KBM-7 (cell line): ENCODE results near the gene TMEM178B.
"Not testable (repeated sequence)": the region's sequence is repeated elsewhere in the genome, so short reads cannot be mapped to it uniquely, and the experiment has no call there.

Experiments
- DNase-seq: peaks from one replicate; pipeline ENCODE4 v3.0.0-alpha.2; 2015
- in situ Hi-C: fragments of 300-500 bp; cut with MboI; formaldehyde crosslinking; loops from 2 replicates; pipeline ENCODE4 v1.14.3; 2020; ENCODE audit warnings: low sequenced_read_pairs, low pct_unique_long_range_greater_than_20kb, mixed read lengths

Gene TMEM178B

DNA sequence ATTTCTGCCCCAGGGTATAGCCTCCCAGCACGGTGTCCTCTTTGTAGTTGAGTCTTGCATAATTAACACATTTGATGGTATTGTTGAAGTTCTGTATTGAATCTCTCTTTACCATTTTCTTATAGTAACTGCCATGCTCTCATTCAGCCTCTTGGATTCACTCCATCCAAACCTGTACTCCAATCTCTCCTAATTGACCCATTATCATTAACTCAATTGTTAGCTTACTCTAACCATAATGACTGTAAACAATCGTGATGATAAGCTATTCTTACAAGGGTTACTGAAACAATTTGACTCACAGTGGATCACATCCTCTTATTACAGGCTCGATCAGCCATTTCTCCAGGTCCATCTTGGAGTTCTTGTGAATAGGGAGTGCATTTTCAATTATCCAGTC lies 285.4 kb downstream of the TMEM178B start:
- in situ Hi-C loops: no loop called here
- no peak for DNase-seq

DNA sequence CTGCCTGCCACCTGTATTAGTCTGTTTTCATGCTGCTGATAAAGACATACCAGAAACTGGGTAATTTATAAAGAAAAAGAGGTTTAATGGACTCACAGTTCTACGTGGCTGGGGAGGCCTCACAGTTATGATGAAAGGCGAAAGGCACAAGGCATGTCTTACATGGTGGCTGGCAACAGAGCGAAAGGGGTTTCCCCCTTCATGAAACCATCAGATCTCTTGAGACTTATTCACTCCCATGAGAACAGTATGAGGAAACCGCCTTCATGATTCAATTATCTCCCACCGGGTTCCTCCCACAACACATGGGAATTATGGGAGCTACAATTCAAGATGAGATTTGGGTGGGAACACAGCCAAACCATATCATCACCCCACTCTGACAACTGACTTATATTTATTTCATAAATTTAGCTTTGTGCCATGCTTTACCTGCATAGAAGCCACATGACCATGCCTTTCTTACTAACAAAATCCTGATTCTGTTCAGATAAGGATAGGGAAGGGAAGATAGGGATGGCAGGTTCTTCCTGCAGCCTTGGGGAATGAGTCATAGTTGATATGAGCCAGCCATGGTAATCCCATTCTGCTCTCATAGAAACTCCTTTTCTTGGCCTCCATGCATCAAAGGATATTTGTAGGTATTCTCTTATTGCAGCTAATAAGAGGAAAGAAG lies 286.0 kb downstream of the TMEM178B start:
- DNase-seq: no peak
- in situ Hi-C loops: no loop called here

DNA sequence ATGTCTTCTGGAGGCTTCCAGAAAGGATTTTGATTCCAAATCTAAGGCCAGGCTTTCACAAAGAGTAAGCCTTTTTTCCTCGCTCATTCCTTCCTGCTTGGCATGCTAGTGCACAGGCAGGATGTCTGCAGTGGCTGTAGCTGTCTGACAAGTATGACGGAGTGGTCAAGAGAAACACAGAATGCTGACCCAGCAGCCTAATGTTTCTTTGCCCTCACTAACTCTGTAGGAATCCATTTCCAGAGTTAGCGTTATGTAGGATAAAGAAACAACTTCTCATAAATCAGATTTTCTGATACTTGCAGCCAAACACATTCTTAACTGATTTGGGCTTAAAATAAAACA lies 286.5 kb downstream of the TMEM178B start:
- no peak for DNase-seq
- in situ Hi-C loops: no loop called here

DNA sequence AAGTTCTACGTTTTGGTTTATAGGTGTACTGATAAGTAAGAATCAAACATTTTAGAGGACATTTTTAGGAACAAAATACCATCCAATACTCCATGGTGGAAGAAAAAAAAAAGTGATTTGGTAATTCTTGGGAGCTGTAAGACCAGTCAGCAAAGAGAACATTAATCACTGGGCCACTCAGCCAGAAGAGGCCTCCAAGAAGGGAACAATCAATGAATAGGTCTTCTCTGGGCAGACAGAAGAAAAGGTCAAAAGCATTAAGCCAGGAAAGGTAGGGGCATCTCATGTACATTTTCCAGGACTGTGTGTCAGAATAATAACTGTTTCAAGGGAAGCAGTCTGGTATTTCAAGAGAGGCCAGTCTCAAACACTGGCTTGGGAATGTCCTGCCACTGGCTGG lies 286.9 kb downstream of the TMEM178B start:
- DNase-seq: no peak
- in situ Hi-C loops: no loop called here

DNA sequence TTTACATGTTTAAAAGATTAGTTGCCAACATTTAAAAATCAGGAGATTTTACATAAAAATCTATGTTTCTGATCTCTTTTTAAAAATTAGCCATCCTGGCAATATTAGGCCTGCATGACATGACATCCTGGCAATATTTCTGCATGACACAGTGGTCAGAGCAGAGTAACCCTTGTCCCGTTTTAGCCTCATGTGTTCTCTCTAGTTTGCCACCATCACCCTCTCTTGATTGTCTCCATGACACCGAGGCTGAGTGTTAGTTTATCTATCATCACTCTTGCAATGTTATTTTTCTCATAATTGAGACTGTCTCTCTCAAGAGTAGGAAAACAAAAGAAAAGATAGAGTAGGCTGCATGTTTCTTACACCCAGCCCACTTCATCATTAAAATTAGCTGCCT lies 287.6 kb downstream of the TMEM178B start:
- in situ Hi-C loops: no loop called here
- no peak for DNase-seq

DNA sequence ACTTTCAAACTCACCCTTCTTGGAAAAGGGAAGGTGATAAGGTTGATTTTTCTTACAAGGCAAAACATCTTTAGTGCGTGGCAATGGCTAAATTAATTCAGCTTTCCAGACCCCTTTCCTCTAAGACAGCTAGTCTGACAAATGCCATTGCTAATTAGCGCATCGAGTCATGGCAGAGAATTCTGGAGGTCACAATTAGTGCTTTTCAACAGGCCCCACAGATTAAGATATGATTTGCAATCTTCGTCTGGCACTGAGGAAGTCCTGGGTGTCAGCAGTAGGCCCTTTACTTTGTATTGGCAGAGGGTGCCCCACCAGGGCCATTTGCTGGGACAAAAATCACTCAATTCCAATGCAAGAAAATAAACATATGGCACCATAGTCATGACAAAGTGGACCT lies 288.1 kb downstream of the TMEM178B start:
- in situ Hi-C loops: no loop called here
- no peak for DNase-seq

DNA sequence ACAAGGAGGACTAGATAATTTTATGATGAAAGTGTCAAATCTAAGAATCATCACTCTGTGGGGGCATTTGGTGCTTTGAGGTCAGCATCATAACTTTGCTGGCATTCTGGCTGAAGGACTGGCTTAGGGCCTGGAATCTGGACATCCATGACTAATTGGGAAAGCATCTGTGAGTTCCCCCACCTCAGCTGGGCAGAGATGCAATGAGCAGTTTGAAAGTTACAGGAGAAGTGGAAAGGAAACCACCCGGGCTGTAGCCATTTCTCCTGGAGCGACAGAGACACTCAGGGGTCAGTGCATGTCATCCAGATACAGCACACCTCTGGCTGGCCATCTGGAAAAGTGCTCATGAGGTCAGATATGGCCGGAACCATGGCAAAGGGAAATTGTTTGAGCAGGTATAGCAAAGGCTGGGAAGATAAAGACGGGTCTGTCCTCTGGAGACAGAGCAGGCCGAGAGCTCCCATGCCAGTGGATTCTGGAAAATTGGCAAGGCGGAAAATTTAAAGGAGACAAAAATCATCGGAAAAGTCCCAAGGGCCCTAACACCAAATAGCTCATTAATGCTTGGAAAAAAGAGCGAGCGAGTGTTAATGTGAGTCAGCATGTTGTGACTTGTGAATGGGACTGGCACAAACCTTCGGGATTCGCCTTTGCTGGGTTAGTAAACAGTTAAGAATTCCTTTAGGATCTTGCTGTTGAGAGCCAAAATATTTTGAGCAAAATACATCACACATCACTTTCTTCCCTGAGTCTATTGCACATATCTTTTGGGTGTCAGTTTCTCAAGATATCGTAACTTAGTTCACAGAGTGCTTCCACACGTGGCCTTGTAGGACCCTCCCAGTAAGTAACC lies 288.9 kb downstream of the TMEM178B start:
- in situ Hi-C loops: no loop called here

DNA sequence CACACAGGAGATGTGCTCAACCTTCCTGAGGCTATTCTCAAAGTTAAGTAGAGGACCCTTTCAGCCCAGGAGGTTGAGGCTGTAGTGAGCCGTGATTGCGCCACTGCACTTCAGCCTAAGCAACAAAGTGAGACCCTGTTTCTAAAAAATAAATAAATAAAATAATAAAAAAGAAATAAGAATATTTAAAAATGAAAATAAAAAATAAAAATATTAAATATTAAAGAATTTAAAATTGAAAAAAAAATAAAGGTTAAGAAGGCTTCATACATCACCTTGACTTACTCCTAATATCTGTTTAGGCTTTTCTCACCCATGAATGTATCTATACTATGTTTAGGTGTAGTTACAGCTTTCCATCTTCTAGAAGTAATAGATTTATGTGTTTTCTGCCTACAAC lies 289.9 kb downstream of the TMEM178B start:
- in situ Hi-C loops: no loop called here

More for the DNA sequence above, 288.9 kb downstream of the TMEM178B start:
- DNase-seq: no peak

DNA sequence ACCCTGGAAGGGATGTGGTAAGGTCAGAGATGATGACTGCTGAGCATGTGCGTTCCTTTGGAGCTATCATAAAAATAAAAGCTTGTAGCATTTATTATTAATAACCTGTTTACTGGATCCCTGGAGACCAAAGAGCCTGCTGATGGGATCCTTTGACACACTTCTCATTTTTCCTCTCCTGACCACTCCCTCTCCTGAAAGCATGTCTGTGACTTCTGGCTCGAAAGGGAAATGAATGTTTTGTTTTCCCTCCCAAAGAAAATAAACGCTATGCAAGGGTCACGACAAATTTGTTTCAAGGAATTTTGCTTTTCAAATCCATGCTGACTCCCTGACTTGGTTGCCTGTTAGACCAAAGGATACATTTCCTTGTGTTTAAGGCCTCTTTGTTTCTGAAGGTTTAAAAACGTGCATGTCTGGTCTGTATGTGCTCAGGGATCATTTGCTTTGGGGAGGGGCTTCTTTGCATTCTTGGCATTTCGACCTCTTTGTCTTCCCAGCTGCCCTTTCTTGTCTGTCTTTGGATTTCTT lies 292.3 kb downstream of the TMEM178B start:
- in situ Hi-C loops: no loop called here
- DNase-seq: no peak

More for the DNA sequence above, 289.9 kb downstream of the TMEM178B start:
- DNase-seq: no peak

DNA sequence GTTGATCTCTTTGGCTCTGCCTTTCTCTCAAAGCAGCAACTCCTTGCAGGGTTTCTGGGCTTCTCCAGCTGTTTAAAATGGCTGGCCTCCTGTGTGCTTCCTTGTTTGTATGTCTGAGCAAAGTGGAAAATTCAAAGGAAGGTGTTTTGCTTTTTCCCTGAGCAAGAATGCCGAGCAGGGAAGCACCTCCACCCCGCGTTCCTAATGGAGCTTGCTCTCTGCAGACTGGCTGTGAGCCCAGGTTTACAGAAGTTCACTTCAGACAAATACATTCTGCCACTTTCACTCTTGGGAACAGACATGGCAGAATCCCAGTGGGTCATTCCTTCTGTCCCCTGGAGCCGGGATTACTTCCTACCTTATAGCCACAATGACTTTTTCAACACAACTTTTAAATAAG lies 295.6 kb downstream of the TMEM178B start:
- no peak for DNase-seq
- in situ Hi-C loops: no loop called here

DNA sequence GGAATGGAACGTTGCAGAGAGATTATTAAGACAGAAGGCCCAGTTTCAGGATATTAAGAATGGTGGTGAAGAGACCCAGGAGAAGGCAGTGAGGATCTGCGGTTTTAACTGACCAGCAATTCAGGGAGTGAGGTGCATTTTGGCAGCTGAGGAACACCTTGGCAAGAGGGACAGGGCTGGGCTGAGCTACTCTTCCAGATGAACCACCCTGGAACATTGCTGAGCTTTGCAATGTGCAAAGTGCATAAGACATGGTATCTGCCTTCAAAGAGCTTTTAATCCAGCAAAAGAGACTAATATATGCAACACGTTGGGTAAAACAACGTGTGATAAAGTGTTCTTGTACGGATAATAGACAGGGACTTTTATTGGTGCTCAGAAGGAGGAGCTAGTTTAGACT lies 296.3 kb downstream of the TMEM178B start:
- no peak for DNase-seq
- in situ Hi-C loops: no loop called here

DNA sequence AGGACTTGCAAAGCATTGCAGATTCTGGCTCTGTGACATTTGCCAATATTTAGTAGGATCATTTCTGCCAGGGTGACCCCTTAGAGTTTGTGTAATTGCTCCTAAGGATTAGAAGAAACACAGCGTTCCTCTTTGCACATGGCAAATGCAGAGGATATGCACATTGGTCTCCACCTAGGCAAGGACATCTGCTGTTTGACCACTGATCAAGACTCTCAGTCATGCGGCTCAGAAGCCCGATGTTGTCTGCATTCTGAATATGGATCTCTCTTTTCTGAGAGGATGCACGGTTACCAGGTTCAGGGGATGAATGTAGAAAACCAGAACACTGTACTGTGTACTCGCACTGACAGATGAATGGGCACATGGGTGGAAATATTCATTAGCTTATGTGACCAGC lies 296.8 kb downstream of the TMEM178B start:
- DNase-seq: no peak
- in situ Hi-C loops: no loop called here

DNA sequence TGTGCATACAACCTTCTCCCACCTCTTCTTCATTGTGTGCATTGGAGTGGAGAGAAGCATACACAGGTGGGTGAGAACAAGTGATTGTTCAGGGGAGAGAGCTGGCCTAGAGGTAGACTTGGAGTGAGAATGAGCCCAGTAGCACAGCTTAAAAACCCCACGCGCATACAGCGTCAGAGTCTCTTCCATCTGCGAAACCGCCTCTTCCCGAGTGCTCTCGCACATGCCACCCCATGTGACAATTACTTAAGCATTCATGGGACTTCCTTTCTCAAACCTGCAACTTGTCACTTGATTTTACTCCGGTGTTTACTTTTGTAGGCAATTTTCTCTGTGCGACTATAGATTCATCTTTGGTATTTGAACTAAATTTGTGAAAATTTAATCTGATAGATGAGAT lies 300.6 kb downstream of the TMEM178B start:
- in situ Hi-C loops: no loop called here
- no peak for DNase-seq

DNA sequence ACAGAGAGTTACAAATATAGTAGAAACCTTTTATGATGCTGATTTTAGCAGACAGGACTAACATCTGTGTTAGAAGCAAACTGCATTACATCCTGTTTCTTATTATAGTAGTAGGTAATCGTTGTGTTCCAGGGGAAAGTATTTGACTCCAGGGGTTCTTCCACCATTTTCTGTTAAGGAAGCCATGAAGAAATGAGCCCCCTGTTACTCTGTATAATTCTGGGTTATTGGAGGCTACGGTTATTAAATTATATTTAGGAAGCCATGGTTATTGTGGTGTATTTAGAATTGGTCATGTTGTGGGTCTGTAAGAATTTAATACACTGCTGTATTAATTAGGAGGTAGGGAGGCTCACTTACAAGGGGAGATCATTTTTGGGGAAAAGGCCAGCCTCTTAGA lies 301.6 kb downstream of the TMEM178B start:
- DNase-seq: no peak
- in situ Hi-C loops: no loop called here

DNA sequence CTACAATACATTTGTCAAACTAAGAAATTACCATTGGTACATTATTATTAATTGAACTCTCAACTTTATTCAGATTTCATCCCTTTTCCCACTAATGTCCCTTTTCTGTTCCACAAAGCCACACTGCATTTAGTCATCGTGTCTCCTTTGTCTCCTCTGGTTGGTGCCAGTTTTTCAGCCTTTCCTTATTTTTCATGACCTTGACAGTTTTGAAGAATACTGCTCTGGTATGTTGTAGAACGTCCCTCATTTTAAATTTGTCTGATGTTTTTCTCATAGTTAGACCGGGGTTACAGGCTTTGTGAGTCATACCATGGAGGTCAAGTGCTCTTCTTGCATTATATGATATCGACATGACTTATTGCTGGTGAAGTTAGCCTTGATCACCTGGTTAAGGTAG lies 304.0 kb downstream of the TMEM178B start:
- no peak for DNase-seq
- in situ Hi-C loops: no loop called here

DNA sequence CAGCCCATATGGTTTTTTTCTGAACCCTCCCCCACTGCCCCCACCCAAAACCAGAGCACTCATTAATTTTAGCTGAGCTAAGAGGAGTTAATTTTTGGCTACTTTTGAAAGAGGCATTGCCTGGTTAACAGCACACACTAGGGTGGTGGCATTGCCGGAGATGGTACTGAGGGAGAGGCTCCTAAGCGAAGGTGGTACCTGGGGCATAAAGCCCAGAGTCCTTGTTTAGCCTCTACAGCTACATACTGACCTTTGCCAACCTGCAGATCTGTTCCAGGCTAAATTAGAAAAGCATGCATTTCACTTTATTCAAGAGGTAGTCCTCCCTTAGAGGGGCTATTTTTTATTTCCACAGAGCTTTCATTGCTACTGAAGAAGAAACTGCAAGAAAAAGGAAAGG lies 304.5 kb downstream of the TMEM178B start:
- no peak for DNase-seq
- in situ Hi-C loops: no loop called here

DNA sequence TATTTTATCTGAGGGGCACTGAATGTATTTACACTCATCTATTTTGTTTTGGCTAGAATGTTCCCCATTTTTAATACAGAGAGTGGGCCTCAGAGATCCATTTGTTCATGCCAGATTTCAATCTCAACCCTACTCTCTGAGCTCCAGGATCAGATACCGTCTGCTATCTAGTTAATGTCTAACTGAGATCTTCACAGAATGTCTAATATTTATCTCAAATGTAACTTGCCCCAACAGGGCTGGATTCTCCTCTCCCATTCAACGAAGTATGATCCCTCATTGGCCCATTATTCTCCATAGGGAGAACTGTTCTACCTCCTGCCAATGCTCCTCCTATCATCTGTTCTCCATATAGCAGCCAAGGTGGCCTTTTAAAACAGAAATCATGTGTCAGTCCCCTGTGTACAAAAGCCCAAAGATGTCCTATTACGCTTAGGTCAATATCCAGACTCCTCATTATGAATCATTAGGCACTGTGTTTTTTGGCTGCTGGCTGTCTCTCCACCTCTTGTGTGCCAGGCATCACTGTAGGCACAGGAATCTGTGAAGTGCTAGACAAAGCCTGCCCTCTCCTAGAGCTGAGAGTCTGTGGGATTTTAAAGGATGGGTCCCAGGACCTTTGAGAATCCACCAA lies 308.0 kb downstream of the TMEM178B start:
- no peak for DNase-seq
- in situ Hi-C loops: no loop called here

DNA sequence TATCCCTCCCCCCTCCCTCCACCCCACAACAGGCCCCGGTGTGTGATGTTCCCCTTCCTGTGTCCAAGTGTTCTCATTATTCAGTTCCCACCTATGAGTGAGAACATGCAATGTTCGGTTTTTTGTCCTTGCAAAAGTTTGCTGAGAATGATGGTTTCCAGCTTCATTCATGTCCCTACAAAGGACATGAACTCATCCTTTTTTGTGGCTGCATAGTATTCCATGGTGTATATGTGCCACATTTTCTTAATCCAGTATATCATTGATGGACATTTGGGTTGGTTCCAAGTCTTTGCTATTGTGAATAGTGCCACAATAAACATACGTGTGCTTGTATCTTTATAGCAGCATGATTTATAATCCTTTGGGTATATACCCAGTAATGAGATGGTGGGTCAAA lies 309.5 kb downstream of the TMEM178B start:
- DNase-seq, in situ Hi-C loops: not testable (repeated sequence)

DNA sequence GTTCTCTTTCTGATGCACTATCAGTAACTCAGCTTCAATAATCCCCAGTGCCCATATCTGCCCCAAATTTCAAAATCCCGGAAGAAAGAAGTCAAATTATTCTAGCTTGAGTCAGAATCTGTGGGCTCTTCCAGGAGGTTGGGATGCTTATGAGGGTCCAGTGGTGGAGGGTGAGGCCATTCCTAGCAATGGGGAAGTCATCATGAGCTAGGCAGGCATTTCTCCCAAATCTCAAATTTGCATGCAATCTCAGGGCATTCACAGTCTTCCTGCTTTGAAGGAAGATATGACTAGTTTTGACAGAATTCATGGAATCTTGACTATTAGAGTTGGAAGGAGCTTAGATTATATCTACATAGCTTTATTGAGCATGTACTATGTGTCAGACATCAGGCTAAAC lies 313.0 kb downstream of the TMEM178B start:
- in situ Hi-C loops: no loop called here
- DNase-seq: no peak

DNA sequence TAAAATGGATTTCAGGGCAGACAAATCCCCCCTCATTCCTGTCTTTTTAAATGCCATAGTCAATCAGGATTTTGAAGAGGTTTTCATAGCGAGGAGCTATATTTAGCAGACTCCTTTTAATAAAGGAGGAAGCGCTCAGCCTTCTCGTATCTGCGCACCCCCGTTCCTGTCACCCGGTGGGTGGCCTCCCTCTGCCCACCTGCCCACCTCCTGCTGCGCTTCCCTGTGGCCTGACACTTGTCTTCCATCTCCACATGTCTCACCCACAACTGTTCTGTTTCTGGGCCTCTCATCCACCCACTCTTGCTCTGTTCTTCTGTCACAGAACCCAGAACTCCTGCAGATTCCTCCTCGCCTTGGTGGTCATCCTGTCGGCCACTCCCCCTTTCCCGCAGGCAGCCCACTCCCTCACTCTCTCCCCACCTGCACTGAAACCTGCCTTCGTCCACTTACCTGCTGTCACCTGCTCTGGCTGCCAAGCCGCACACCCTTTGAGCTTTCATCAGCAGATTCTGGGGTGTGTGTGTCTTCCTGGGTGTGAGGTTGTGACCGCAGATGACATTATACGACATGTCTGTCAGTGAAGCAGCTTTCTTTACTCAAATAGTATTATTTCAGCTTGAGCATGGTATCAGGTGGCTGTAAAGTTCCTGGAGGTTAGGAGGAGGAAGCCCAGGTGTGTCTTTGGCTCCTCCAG lies 313.8 kb downstream of the TMEM178B start:
- no peak for DNase-seq
- in situ Hi-C loops: no loop called here
